Keratinocyte (primary cell): ENCODE data around the gene NXPE4.

Experiments
- CTCF ChIP-seq, 3 experiments: IDR thresholded peaks in 1 of 3; conservative IDR thresholded peaks in 1 of 3; optimal IDR thresholded peaks in 1 of 3; 2 replicates in 2 of 3; 3 replicates in 1 of 3; pipeline versions ENCODE3 to v1.5.1; 2011; ENCODE audit warnings: low read length in 3 of 3, mild to moderate bottlenecking in 3 of 3, moderate library complexity in 2 of 3, control low read depth in 1 of 3, inconsistent platforms in 1 of 3; ENCODE audit not compliant: insufficient read depth in 2 of 3; ENCODE audit errors: extremely low read depth in 1 of 3
- EZH2 ChIP-seq: IDR thresholded peaks from one replicate; pipeline ENCODE4 v1.6.1; 2012; ENCODE audit warnings: inconsistent platforms, mild to moderate bottlenecking, low read length, moderate library complexity

DNA sequence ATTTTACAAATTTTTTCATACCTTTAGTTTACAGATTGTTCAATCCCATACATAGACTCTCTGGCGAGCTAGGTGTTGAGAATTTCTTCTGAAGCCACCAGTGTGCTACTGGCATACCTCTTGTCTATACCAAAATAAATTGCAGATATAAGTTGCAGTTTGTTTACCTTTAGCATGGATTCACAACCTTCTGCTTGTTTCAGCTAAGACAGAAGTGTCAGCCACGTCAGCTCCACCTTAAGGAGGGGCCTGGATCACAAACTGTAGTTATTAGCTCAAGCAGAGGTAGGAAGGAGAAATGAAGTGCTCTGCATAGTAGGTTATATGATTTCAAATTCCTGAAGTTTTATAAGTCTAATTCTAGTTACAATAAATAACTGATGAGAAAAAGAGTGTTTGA lies at the start of gene NXPE4:
- TF ChIP-seq CTCF (optimal IDR thresholded peaks at IDR 0.05 in 1 of 3, IDR thresholded peaks at IDR 0.05 in 1 of 3, conservative IDR thresholded peaks at IDR 0.05 in 1 of 3; ENCODE audit: extremely low read depth in 1 of 3, insufficient read depth in 2 of 3, low read length in 3 of 3) (no peak), EZH2 (no peak)
